GM23338 (cell line): ENCODE results near the gene MYO7B. TPM values are rescaled to one million over a fixed set of nuclear protein-coding genes. Genes with fewer than 3 reads are reported as not detected.
"Not testable (repeated sequence)": the region's sequence is repeated elsewhere in the genome, so short reads cannot be mapped to it uniquely, and the experiment has no call there.

Source experiments
- ATAC-seq: fragments of 200-7000 bp; cut with Tn5 transposase; 3 replicates; pipeline ENCODE4 v1.9.1; 2020
- DNase-seq: peaks from one replicate; pipeline ENCODE4 v3.0.0-alpha.2; 2015; ENCODE audit warnings: low spot score
- H2AFZ ChIP-seq: fragments of 200-600 bp; sonication (generic); 2 replicates; pipeline ENCODE4 v1.8.0; 2016; ENCODE audit warnings: antibody characterized with exemption, mild to moderate bottlenecking, moderate library complexity
- H3F3A ChIP-seq: fragments of 200-600 bp; sonication (generic); replicated peaks from 2 replicates; pipeline ENCODE4 v1.8.0; 2017; ENCODE audit warnings: antibody characterized with exemption, mixed run types, low read depth
- H3K27ac ChIP-seq: fragments of 200-600 bp; sonication (generic); 2 replicates; pipeline ENCODE4 v1.6.1; 2016; ENCODE audit warnings: low read depth
- H3K27me3 ChIP-seq: fragments of 200-600 bp; sonication (generic); 2 replicates; pipeline ENCODE4 v1.8.0; 2016; ENCODE audit warnings: mild to moderate bottlenecking, mixed run types, moderate library complexity; ENCODE audit not compliant: insufficient read depth
- H3K36me3 ChIP-seq: fragments of 200-600 bp; sonication (generic); 2 replicates; pipeline ENCODE4 v1.8.0; 2016; ENCODE audit warnings: mild to moderate bottlenecking; ENCODE audit not compliant: insufficient read depth
- H3K4me1 ChIP-seq: fragments of 200-600 bp; sonication (generic); 2 replicates; pipeline ENCODE4 v1.8.0; 2016; ENCODE audit warnings: mild to moderate bottlenecking, moderate library complexity; ENCODE audit not compliant: insufficient read depth
- H3K4me2 ChIP-seq: fragments of 200-600 bp; sonication (generic); 2 replicates; pipeline ENCODE4 v1.7.1; 2017; ENCODE audit warnings: mixed run types
- H3K4me3 ChIP-seq: fragments of 200-600 bp; sonication (generic); 2 replicates; pipeline ENCODE4 v1.6.1; 2016; ENCODE audit warnings: mixed run types
- H3K79me2 ChIP-seq: fragments of 200-600 bp; sonication (generic); replicated peaks from 2 replicates; pipeline ENCODE4 v1.8.0; 2017; ENCODE audit warnings: mild to moderate bottlenecking; ENCODE audit not compliant: insufficient read depth
- H3K9me2 ChIP-seq: fragments of 200-600 bp; sonication (generic); 2 replicates; pipeline ENCODE4 v1.8.0; 2017; ENCODE audit not compliant: insufficient read depth
- H4K20me1 ChIP-seq: fragments of 200-600 bp; sonication (generic); replicated peaks from 2 replicates; pipeline ENCODE4 v1.8.0; 2017; ENCODE audit warnings: mild to moderate bottlenecking; ENCODE audit not compliant: insufficient read depth
- H3K27ac Mint-ChIP-seq: 2 replicates; pipeline ENCODE4 v1.8.0; 2020; ENCODE audit warnings: inconsistent platforms, mild to moderate bottlenecking, moderate library complexity, mixed read lengths
- H3K27me3 Mint-ChIP-seq: 3 replicates; pipeline ENCODE4 v1.8.0; 2022; ENCODE audit warnings: low read depth, mild to moderate bottlenecking, moderate library complexity, mixed read lengths, inconsistent platforms; ENCODE audit not compliant: insufficient read depth, poor library complexity
- H3K36me3 Mint-ChIP-seq: 3 replicates; pipeline ENCODE4 v1.8.0; 2021; ENCODE audit warnings: low read depth, mild to moderate bottlenecking, inconsistent platforms, moderate library complexity, mixed read lengths
- H3K4me1 Mint-ChIP-seq: 3 replicates; pipeline ENCODE4 v1.8.0; 2020; ENCODE audit warnings: mild to moderate bottlenecking, inconsistent platforms, mixed read lengths
- H3K4me3 Mint-ChIP-seq: 3 replicates; pipeline ENCODE4 v1.8.0; 2021; ENCODE audit warnings: moderate library complexity, mild to moderate bottlenecking, inconsistent platforms, mixed read lengths
- H3K9me3 Mint-ChIP-seq: 3 replicates; pipeline ENCODE4 v1.8.0; 2020; ENCODE audit warnings: moderate library complexity, mild to moderate bottlenecking, inconsistent platforms, mixed read lengths
- CREB1 ChIP-seq: fragments of 250-450 bp; sonication (Bioruptor Pico); IDR thresholded peaks from 2 replicates; pipeline ENCODE4 v1.5.0; 2020; ENCODE audit warnings: low read depth, mild to moderate bottlenecking, moderate library complexity
- ETS1 ChIP-seq: IDR thresholded peaks from 2 replicates; pipeline ENCODE4 v1.6.1; 2016; ENCODE audit warnings: antibody characterized with exemption
- EZH2 ChIP-seq: fragments of 200-600 bp; sonication (generic); IDR thresholded peaks from one replicate; pipeline ENCODE4 v1.8.0; 2017; ENCODE audit warnings: antibody characterized with exemption, mild to moderate bottlenecking, low read depth; ENCODE audit not compliant: unreplicated experiment
- EZH2phosphoT487 ChIP-seq: fragments of 200-600 bp; sonication (generic); IDR thresholded peaks from one replicate; pipeline ENCODE4 v1.8.1; 2018; ENCODE audit warnings: antibody characterized with exemption; ENCODE audit not compliant: unreplicated experiment
- REST ChIP-seq: IDR thresholded peaks from one replicate; pipeline ENCODE4 v1.6.1; 2018; ENCODE audit warnings: antibody characterized with exemption; ENCODE audit not compliant: unreplicated experiment
- ZNF114 ChIP-seq: fragments of 250-450 bp; sonication (Bioruptor Pico); IDR thresholded peaks from 2 replicates; pipeline ENCODE4 v1.5.0; 2020; ENCODE audit warnings: mild to moderate bottlenecking, moderate library complexity
- ZNF331 ChIP-seq: fragments of 250-450 bp; sonication (Bioruptor Pico); IDR thresholded peaks from 2 replicates; pipeline ENCODE4 v1.5.0; 2020; ENCODE audit warnings: low read depth, mild to moderate bottlenecking, moderate library complexity
- polyA plus RNA-seq: library from polyadenylated mRNA; unstranded; fragments of >200 nt; fragmentation: Nextera tagmentation; extraction: Ambion mirVana; gene quantifications from 2 replicates; pipeline ENCODE4 v1.2.1, GENCODE V29; 2016
- total RNA-seq: library from RNA; depleted of rRNA; stranded (reverse); fragments of >200 nt; shearing (Covaris generic); gene quantifications from 2 replicates; pipeline ENCODE4 v1.2.3, GENCODE V29; 2014

MYO7B gene
- total and polyA plus RNA-seq, 2 experiments from 2014 or later: not detected

GRCh38 chr2:127542231-127542630 is 6.7 kb downstream of the MYO7B start:
- H3F3A ChIP-seq: no peaks in the 10 kb centered on the region
- no peak overlapping the region for H3K4me2 ChIP-seq
- no peaks in the 10 kb centered on the region for H3K4me1 ChIP-seq
- no peaks in the 10 kb centered on the region for H3K36me3 ChIP-seq
- Mint-ChIP-seq H3K9me3 (no peaks in the 10 kb centered on the region), H3K36me3 (no peaks in the 10 kb centered on the region), H3K27ac (no peak overlapping the region), H3K27me3 (peaks cover 5% of the 10 kb centered on the region), H3K4me3 (no peak overlapping the region), H3K4me1 (no peaks in the 10 kb centered on the region)
- no peak overlapping the region for H3K27ac ChIP-seq
- no peaks in the 10 kb centered on the region for H3K9me2 ChIP-seq
- no peak for TF ChIP-seq ZNF331 (CRISPR knock-in tag)
- no peak for TF ChIP-seq ZNF114 (CRISPR knock-in tag)
- TF ChIP-seq CREB1 (CRISPR knock-in tag): no peak
- H3K4me3 ChIP-seq: no peak overlapping the region
- DNase-seq (no peak), ATAC-seq (no peak)
- H3K27me3 ChIP-seq: no peaks in the 10 kb centered on the region
- no peaks in the 10 kb centered on the region for H3K79me2 ChIP-seq
- H2AFZ ChIP-seq: no peak overlapping the region
- no peaks in the 10 kb centered on the region for H4K20me1 ChIP-seq

- H3K27me3 ChIP-seq, H3K4me2 ChIP-seq, H3F3A ChIP-seq, H4K20me1 ChIP-seq, H3K4me1 ChIP-seq, H3K27ac ChIP-seq, H3K79me2 ChIP-seq, H3K36me3 ChIP-seq, ATAC-seq, H3K4me3 ChIP-seq, H3K36me3 Mint-ChIP-seq, H3K27me3 Mint-ChIP-seq, H3K9me3 Mint-ChIP-seq, DNase-seq, H3K27ac Mint-ChIP-seq, H3K4me1 Mint-ChIP-seq, H3K4me3 Mint-ChIP-seq, H3K9me2 ChIP-seq: not testable (repeated sequence)
- H2AFZ ChIP-seq: peak overlapping the region; percentile 56; the same call in 1 of the 2 replicates
Measured at GRCh38 chr2:127543013-127543501, 7.6 kb downstream of the MYO7B start.

GRCh38 chr2:127545189-127545588 is 9.7 kb downstream of the MYO7B start:
- no peaks in the 10 kb centered on the region for H3K4me1 ChIP-seq
- Mint-ChIP-seq H3K36me3 (no peaks in the 10 kb centered on the region), H3K27me3 (peaks cover 3% of the 10 kb centered on the region)
- TF ChIP-seq ZNF331 (CRISPR knock-in tag) (no peak), EZH2 (no peak), ZNF114 (CRISPR knock-in tag) (no peak), REST (no peak), ETS1 (no peak), EZH2phosphoT487 (no peak)

More at GRCh38 chr2:127545189-127545588, 9.7 kb downstream of the MYO7B start:
- DNase-seq: no peak
- no peak overlapping the region for H3K27ac Mint-ChIP-seq
- H3K4me1 Mint-ChIP-seq: no peaks in the 10 kb centered on the region
- no peak overlapping the region for H3K4me3 Mint-ChIP-seq
- no peak overlapping the region for H2AFZ ChIP-seq
- no peaks in the 10 kb centered on the region; the same call in 1 of the 2 replicates for H3K9me2 ChIP-seq
- no peaks in the 10 kb centered on the region for H3K9me3 Mint-ChIP-seq
- no peaks in the 10 kb centered on the region for H3F3A ChIP-seq
- H4K20me1 ChIP-seq: no peaks in the 10 kb centered on the region
- H3K4me2 ChIP-seq: no peak overlapping the region
- ATAC-seq: no peak
- no peak overlapping the region for H3K27ac ChIP-seq
- H3K27me3 ChIP-seq: no peaks in the 10 kb centered on the region
- H3K36me3 ChIP-seq: no peaks in the 10 kb centered on the region
- H3K4me3 ChIP-seq: no peak overlapping the region
- H3K79me2 ChIP-seq: no peaks in the 10 kb centered on the region
